NCI-H2227 treated with DMSO at 0.1 percent for 48 hours (cell line): ENCODE results near the gene SLC6A7.
"Not testable (repeated sequence)": the region's sequence is repeated elsewhere in the genome, so short reads cannot be mapped to it uniquely, and the experiment has no call there.

Experiments used
- DNase-seq: peaks from one replicate; lab custom pipeline; 2025; lab: John Stamatoyannopoulos, UW

SLC6A7 gene

GRCh38 chr5:150217038-150217437 is 27.2 kb downstream of the SLC6A7 start:
- no peak for DNase-seq

- peak; percentile 71 for DNase-seq
Observed at GRCh38 chr5:150217873-150218692, 28.2 kb downstream of the SLC6A7 start.

GRCh38 chr5:150218693-150219035 is 28.8 kb downstream of the SLC6A7 start:
- DNase-seq, result no peak

- DNase-seq, result no peak
Observed at GRCh38 chr5:150219142-150219541, 29.3 kb downstream of the SLC6A7 start.

GRCh38 chr5:150219861-150220260 is 30.0 kb downstream of the SLC6A7 start:
- no peak for DNase-seq

GRCh38 chr5:150221471-150221870 is 31.6 kb downstream of the SLC6A7 start:
- DNase-seq, result no peak

- no peak for DNase-seq
Observed at GRCh38 chr5:150222906-150223305, 33.0 kb downstream of the SLC6A7 start.

GRCh38 chr5:150223474-150223873 is 33.6 kb downstream of the SLC6A7 start:
- no peak for DNase-seq

- no peak for DNase-seq
Observed at GRCh38 chr5:150224483-150225027, 34.7 kb downstream of the SLC6A7 start.

- DNase-seq, result no peak
Observed at GRCh38 chr5:150227036-150227435, 37.2 kb downstream of the SLC6A7 start.

- DNase-seq, result no peak
Observed at GRCh38 chr5:150227606-150228273, 37.9 kb downstream of the SLC6A7 start.

- DNase-seq, result no peak
Observed at GRCh38 chr5:150229571-150229970, 39.7 kb downstream of the SLC6A7 start.

- DNase-seq, result no peak
Observed at GRCh38 chr5:150230842-150231241, 41.0 kb downstream of the SLC6A7 start.

GRCh38 chr5:150233706-150234105 is 43.8 kb downstream of the SLC6A7 start:
- DNase-seq, result not testable (repeated sequence)

- DNase-seq, result no peak
Observed at GRCh38 chr5:150234576-150235499, 45.0 kb downstream of the SLC6A7 start.

GRCh38 chr5:150235500-150235854 is 45.6 kb downstream of the SLC6A7 start:
- no peak for DNase-seq

GRCh38 chr5:150236313-150236712 is 46.5 kb downstream of the SLC6A7 start:
- no peak for DNase-seq

- DNase-seq, result no peak
Observed at GRCh38 chr5:150236981-150237754, 47.3 kb downstream of the SLC6A7 start.

- DNase-seq, result no peak
Observed at GRCh38 chr5:150238646-150239045, 48.8 kb downstream of the SLC6A7 start.

- DNase-seq, result no peak
Observed at GRCh38 chr5:150239099-150239793, 49.4 kb downstream of the SLC6A7 start.

- no peak for DNase-seq
Observed at GRCh38 chr5:150239794-150240122, 49.9 kb downstream of the SLC6A7 start.
